Measurements from ENCODE around the gene LEPROT.
A peak's percentile ranks its signal among the peaks of the same experiment; 100 is the strongest.
"Not testable (repeated sequence)": the region's sequence is repeated elsewhere in the genome, so short reads cannot be mapped to it uniquely, and the experiment has no call there.

LEPROT gene

DNA sequence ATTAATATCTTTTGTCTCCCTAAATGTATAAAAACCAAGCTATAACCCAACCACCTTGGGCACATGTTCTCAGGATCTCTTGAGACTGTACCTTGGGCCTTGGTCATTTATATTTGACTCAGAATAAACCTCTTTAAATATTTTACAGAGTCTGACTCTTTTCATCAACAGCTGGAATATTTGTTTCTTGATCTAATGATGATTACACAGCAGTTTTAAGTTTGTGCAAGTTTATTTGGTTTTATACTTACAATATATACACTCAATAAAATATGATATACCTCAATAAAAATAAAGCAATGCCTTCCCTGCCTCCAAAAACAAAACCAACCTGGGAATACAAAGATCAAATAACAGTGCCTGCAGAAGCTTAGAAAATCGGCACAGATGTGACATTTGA is 22.0 kb downstream of the LEPROT start:
- Mint-ChIP-seq H3K9me3 (no peaks in the 10 kb centered on the region), H3K4me3 (no peak overlapping the region), H3K4me1 (no peaks in the 10 kb centered on the region), H3K27ac (no peak overlapping the region), H3K27me3 (no peaks in the 10 kb centered on the region)
- no peak for ATAC-seq
- DNase-seq, result no peak

DNA sequence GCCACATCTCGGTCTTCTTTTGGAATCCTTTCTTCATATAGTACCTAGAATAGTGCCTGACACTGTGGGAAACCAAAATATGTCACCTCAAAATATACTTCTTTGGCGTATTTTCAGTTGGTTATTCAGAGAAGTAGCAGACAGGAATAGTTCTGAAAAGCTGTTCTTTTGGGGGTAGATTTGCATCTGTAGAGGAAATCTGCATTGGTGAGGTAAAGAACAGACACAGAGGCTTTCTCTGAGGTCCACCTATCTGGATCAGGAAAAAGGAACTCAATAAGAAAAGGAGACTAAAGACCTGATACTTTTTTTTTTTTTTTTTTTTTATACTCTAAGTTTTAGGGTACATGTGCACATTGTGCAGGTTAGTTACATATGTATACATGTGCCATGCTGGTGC is 23.2 kb downstream of the LEPROT start:
- Mint-ChIP-seq H3K27ac (no peak overlapping the region), H3K9me3 (no peaks in the 10 kb centered on the region), H3K4me3 (no peak overlapping the region), H3K27me3 (no peaks in the 10 kb centered on the region), H3K4me1 (no peaks in the 10 kb centered on the region)
- ATAC-seq (no peak), DNase-seq (no peak)

DNA sequence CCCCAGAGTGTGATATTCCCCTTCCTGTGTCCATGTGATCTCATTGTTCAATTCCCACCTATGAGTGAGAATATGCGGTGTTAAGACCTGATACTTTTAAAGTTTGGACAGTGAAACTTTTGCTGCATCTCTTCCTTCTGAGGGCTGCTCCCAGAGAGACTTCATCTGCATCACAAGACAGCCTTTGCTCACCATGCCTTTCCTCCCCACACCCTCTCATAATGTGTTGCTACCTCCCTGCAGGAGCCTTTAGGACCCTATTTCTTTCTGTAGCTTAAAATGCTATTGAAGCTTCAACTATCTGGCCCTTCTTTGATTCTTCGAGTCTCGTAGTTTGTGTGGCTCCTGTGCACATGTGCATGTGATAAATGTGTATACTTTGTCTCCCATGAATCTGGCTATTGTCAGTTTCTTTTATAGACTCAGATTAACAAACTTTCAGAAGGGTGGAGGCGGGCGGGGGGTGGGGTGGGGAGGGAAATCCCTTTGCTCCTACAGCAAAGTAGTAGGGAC is 23.7 kb downstream of the LEPROT start:
- no peak for DNase-seq
- Mint-ChIP-seq H3K4me1 (no peaks in the 10 kb centered on the region), H3K27me3 (no peaks in the 10 kb centered on the region), H3K4me3 (no peak overlapping the region), H3K27ac (peak overlapping the region in 1 of 2 donors; percentile 80), H3K9me3 (no peaks in the 10 kb centered on the region)
- no peak for ATAC-seq

DNA sequence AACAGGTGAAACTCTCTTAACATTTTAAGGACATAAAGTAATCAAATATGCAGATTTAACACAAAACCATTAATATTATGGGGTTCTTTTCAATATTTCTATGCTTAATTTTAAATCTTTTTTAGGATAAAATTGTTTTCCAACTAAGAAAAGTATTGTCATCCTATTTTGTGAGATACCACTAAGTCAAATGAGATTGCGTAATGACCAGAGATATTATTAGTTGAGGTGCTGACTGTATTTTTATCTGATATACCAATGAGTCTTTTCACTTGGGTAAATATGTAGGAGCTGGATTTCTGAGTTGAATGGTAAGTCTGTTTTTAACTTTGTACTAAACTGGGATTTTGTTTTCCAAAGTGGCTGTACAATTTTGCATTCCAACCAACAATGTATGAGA is 25.4 kb downstream of the LEPROT start:
- Mint-ChIP-seq H3K9me3 (no peaks in the 10 kb centered on the region), H3K27me3 (no peaks in the 10 kb centered on the region), H3K27ac (no peak overlapping the region), H3K4me1 (no peaks in the 10 kb centered on the region), H3K4me3 (no peak overlapping the region)
- no peak for DNase-seq
- no peak for ATAC-seq

DNA sequence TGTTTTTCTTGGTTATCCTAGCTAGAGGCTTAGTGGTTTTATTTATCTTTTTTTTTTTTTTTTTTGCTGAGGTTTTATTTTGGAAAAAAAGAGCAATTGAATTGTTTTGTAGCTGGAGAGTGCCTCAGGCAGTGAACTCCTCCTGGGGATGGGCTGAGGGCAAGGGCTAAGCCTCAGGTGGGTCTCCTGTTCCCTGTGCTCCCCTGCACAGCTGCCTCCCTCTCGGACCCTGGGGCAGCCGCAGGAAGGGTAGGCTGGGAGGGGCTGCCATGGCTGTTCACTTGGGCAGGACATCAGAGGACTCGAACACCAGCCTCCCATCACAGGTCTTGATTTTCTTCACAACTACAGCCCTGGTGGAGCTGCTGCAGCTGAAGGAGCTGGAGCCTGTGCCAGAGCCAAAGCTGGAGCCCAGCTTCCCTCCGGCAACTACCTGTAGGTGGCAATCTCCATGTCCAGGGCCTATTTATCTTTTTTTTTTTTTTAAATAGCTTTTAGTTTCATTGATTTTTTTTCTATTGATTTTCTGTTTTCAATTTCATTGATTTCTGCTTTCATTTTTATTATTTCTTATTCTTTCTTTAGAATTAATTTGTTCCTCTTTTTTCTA is 28.9 kb downstream of the LEPROT start:
- DNase-seq (no peak), ATAC-seq (no peak)
- no peak overlapping the region for H3K4me3 Mint-ChIP-seq
- no peak overlapping the region for H3K27ac Mint-ChIP-seq
- no peaks in the 10 kb centered on the region for H3K9me3 Mint-ChIP-seq
- no peaks in the 10 kb centered on the region for H3K4me1 Mint-ChIP-seq
- H3K27me3 Mint-ChIP-seq, result no peaks in the 10 kb centered on the region

DNA sequence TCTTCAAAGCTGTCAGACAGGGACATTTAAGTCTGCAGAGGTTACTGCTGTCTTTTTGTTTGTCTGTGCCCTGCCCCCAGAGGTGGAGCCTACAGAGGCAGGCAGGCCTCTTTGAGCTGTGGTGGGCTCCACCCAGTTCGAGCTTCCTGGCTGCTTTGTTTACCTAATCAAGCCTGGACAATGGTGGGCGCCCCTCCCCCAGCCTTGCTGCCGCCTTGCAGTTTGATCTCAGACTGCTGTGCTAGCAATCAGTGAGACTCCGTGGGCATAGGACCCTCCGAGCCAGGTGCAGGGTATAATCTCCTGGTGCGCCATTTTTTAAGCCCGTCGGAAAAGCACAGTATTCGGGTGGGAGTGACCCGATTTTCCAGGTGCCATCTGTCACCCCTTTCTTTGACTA is 35.2 kb downstream of the LEPROT start:
- not testable (repeated sequence) for DNase-seq, H3K27ac Mint-ChIP-seq
- H3K9me3 Mint-ChIP-seq, result peaks cover 12 to 15% of the 10 kb centered on the region in 2 donors

DNA sequence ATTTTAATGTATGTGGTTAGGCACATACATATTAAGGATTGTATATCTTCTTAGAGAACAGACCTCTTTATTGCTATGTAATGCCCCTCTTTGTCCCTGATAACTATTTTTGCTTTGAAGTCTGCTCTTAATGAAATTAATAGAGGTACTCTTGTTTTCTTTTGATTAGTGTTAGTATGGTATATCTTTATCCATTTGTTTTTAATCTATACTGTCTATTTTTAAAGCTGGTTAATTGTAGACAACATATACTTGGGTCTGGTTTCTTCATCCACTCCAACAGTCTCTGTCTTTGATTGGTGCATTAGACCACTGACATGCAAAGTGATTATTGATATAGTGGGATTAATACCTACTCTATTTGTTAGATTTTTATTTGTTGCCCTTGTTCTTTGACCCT is 36.0 kb downstream of the LEPROT start:
- DNase-seq (no peak), ATAC-seq (no peak)
- no peak overlapping the region for H3K27ac Mint-ChIP-seq
- H3K27me3 Mint-ChIP-seq, result no peaks in the 10 kb centered on the region
- peaks cover 21% of the 10 kb centered on the region for H3K4me1 Mint-ChIP-seq
- no peak overlapping the region for H3K4me3 Mint-ChIP-seq
- peaks cover 12 to 15% of the 10 kb centered on the region in 2 donors for H3K9me3 Mint-ChIP-seq

More for the DNA sequence above, 35.2 kb downstream of the LEPROT start:
- ATAC-seq, H3K4me3 Mint-ChIP-seq, H3K27me3 Mint-ChIP-seq: not testable (repeated sequence)
- peaks cover 21% of the 10 kb centered on the region for H3K4me1 Mint-ChIP-seq

DNA sequence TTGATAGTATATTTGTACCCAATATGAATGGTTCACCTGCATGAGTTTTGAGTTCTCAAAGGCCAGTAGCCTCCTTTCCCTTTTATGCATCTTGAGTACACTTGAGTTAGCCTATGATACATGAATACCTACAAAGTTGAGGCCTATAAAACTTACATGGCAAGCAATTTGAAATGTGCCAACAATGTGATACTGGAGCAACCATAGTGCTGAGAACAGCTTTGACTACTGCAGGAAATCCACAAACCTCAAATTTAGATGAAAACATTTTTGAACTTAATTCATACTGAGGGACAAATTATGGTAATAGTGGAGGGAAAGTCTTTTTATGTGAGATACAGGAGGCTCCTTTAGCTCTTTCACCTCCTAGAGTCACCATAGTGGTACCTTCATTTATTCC is 37.4 kb downstream of the LEPROT start:
- no peaks in the 10 kb centered on the region for H3K27me3 Mint-ChIP-seq
- DNase-seq (no peak), ATAC-seq (no peak)
- peak overlapping the region in 1 of 2 donors; percentile 73 for H3K27ac Mint-ChIP-seq
- peaks cover 21% of the 10 kb centered on the region for H3K4me1 Mint-ChIP-seq
- peaks cover 12 to 15% of the 10 kb centered on the region in 2 donors for H3K9me3 Mint-ChIP-seq
- no peak overlapping the region for H3K4me3 Mint-ChIP-seq

DNA sequence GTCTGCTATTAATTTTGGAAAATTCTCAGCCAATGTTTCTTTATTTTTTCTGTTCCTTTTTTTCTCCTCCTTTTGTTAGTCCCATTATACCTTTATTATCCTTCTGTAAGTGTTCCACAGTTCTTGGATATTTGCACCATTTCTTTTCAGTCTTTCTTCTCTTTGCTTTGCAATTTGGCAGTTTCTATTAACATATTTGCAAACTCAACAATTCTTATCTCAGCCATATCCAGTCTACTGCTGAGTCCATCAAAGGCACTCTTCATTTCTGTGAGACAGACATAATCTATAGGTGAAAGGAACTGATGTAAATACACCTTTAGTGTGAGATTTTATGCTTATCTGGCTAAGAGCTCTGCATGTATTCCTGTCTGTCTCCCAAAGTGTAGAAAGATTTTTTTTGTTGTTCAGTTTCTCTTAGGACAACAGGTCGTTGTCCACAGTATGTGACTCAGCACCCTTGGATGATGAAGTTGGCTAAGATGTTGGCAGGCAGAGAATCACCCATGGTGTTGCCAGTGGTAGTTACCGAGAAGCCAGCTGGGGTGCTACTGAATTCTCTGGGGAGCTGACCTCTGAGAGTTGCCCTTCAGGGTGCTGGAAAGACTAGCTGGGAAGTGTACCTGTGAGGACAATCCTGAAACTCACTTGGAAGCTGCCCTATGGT is 38.4 kb downstream of the LEPROT start:
- peaks cover 21% of the 10 kb centered on the region for H3K4me1 Mint-ChIP-seq
- no peak overlapping the region for H3K4me3 Mint-ChIP-seq
- peak overlapping the region in 1 of 2 donors; percentile 54 for H3K27ac Mint-ChIP-seq
- no peak for ATAC-seq
- no peaks in the 10 kb centered on the region for H3K27me3 Mint-ChIP-seq
- peaks cover 12 to 15% of the 10 kb centered on the region in 2 donors for H3K9me3 Mint-ChIP-seq
- no peak for DNase-seq

DNA sequence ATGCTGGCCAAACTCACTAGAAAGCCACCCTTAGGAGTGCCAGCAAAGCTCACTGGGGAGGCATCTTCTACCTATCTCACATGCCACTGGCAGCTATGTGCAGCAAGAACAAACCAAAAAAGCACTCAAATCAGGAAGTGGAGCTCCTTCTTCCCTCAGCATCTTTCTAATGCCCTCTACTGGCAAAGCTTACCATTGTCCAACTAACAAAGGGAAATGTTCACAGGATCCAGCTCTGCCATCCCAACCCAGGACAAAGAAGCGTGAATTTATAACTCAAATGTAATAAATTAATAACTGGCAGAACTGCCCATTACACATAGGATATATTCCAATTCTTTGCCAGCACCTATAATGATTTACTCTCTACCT is 38.9 kb downstream of the LEPROT start:
- Mint-ChIP-seq H3K9me3 (peaks cover 12 to 15% of the 10 kb centered on the region in 2 donors), H3K4me3 (no peak overlapping the region), H3K27ac (no peak overlapping the region), H3K27me3 (no peaks in the 10 kb centered on the region), H3K4me1 (peaks cover 21% of the 10 kb centered on the region)
- peak; percentile 18 for ATAC-seq
- no peak for DNase-seq

DNA sequence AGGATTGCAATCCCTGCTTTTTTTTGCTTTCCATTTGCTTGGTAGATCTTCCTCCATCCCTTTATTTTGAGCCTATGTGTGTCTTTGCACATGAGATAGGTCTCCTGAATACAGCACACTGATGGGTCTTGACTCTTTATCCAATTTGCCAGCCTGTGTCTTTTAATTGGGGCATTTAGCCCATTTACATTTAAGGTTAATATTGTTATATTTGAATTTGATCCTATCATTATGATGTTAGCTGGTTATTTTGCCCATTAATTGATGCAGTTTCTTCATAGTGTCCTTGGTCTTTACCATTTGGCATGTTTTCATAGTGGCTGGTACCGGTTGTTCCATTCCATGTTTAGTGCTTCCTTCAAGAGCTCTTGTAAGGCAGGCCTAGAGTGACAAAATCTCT is 45.4 kb downstream of the LEPROT start:
- not testable (repeated sequence) for H3K4me3 Mint-ChIP-seq, H3K27ac Mint-ChIP-seq, ATAC-seq, H3K4me1 Mint-ChIP-seq, DNase-seq, H3K27me3 Mint-ChIP-seq
- H3K9me3 Mint-ChIP-seq, result peaks cover 6 to 23% of the 10 kb centered on the region in 2 donors

DNA sequence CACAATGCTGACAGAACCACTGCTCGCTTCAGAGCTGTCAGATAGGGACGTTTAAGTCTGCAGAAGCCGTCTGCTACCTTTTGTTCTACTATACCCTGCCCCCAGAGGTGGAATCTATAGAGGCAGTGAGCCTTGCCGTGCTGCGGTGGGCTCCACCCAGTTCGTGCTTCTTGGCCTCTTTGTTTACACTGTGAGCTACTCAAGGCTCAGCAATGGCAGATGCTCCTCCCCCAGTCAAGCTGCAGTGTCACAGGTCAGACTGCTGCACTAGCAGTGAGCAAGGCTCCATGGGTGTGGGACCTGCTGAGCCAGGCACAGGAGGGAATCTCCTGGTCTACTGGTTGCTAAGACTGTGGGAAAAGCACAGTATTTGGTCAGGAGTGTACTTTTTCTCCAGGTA is 47.1 kb downstream of the LEPROT start:
- peaks cover 6 to 23% of the 10 kb centered on the region in 2 donors for H3K9me3 Mint-ChIP-seq
- no peaks in the 10 kb centered on the region for H3K4me1 Mint-ChIP-seq
- no peak overlapping the region for H3K4me3 Mint-ChIP-seq
- ATAC-seq, result no peak
- no peak overlapping the region for H3K27ac Mint-ChIP-seq
- DNase-seq, result no peak
- H3K27me3 Mint-ChIP-seq, result no peaks in the 10 kb centered on the region

DNA sequence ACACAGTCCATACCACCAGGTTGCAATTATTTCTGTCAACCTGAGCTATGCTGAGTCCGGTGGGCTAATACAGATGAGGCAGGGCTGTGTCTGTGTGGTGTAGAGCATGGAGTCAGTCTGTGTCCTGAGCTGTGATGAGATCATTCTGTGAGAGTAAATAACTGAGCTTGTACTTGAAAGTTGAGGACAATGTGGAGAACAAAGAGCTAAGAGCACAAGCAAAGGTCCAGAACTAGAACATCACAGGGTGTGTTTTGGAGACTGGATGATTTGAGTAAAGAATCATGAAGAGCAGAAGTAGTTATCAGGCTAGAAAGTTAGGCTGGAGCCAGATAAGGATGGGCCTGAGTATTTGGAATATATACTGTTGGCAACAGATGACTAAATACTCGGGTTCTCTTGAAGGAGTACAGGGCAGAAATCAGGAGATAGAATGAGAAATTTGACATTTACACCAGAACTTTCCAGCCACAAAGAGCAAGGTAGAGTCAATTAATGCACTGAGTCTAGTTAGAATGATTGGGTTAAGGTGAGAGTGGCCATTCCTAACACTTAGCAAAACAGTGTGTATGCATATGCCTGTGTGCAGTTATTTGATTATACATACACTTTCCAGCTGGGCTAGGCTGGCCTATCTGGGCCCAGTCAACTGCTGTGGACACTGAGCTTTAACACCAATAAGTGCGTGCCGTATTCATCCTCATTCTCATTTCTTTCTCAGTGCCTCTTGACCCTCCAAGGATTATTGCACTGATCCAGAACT is 48.8 kb downstream of the LEPROT start:
- no peak overlapping the region for H3K27ac Mint-ChIP-seq
- peaks cover 6 to 23% of the 10 kb centered on the region in 2 donors for H3K9me3 Mint-ChIP-seq
- H3K27me3 Mint-ChIP-seq, result no peaks in the 10 kb centered on the region
- H3K4me3 Mint-ChIP-seq, result no peak overlapping the region
- DNase-seq (no peak), ATAC-seq (no peak)
- H3K4me1 Mint-ChIP-seq, result no peaks in the 10 kb centered on the region

DNA sequence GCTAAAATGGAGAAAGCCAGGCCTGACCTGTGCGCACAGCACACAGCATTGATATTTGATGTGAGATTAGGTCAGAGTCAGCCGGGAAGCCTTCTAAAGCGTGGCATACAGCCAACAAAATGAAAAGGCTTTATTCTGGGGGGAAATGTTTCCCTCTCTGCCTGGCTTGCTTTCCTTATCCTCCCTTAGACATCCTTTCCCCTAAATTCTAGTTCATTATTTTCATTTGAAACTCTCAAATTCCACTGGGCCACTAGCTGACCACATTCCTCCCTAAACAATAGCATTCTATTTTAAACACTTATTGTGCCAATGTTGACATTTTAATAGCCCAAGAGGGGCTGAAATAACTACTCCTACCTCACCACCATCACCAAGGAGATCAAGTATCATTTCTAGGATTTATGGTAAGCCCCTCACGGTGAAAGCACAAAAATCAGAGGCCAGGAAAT is 49.4 kb downstream of the LEPROT start:
- DNase-seq, result no peak
- H3K9me3 Mint-ChIP-seq, result peaks cover 2 to 19% of the 10 kb centered on the region in 2 donors
- H3K4me1 Mint-ChIP-seq, result no peaks in the 10 kb centered on the region
- no peak overlapping the region for H3K27ac Mint-ChIP-seq
- no peak for ATAC-seq
- H3K27me3 Mint-ChIP-seq, result no peaks in the 10 kb centered on the region
- H3K4me3 Mint-ChIP-seq, result no peak overlapping the region

DNA sequence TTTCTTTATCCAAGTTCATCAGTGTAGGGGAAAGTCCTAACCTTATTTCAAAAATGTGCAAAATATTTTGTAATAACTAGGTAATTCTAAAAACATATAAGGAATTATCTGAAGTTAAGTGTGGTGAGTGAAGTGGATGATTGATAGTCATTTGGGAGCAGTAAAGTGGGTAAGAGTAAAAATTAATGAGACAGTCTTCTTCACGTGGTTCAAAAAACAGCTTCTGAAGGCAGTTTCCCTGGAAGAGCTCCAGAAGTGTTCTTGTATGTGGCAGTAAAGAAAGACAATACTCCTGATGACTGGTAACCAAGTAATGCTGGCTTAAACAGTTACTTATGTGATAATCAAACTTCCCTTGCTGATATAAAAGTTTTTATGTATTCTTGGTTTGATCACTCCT is 50.3 kb downstream of the LEPROT start:
- Mint-ChIP-seq H3K4me3 (no peak overlapping the region), H3K27ac (no peak overlapping the region), H3K4me1 (no peaks in the 10 kb centered on the region), H3K27me3 (no peaks in the 10 kb centered on the region), H3K9me3 (peaks cover 0 to 10% of the 10 kb centered on the region in 2 donors)
- DNase-seq, result no peak
- no peak for ATAC-seq

Measured in stimulated activated naive CD8-positive, alpha-beta T cell treated with anti-CD3 and anti-CD28 coated beads, Interleukin-15, amount 100 ng/mL, for 72 hours (primary cell).